ENCODE results near the gene C22orf23. TPM values are rescaled to one million over a fixed set of nuclear protein-coding genes. Genes with fewer than 3 reads are reported as not detected.

The C22orf23 gene
- total and polyA plus RNA-seq, 2 of the 13 experiments (the other 11 are each of a cell fraction or from before 2014, with no cell fraction given) = 0.21 to 0.24 TPM

- no peak overlapping the region for H3K27ac ChIP-seq (ENCODE audit: extremely low read length, insufficient read depth, low read length)
- no peak for DNase-seq (ENCODE audit: low spot score)
- H3K4me3 ChIP-seq (replicated peaks in 1 of 3; ENCODE audit: insufficient read depth in 1 of 3, low read depth in 2 of 3, low read length in 3 of 3) = no peak overlapping the region
- H3K9me3 ChIP-seq (ENCODE audit: low read length) = no peaks in the 10 kb centered on the region
- no peaks in the 10 kb centered on the region for H4K20me1 ChIP-seq (ENCODE audit: insufficient read depth, low read length)
- BruUV-seq (replicated peaks) = no TSS peak
- 97% methylated on average over 8 of the region's 12 CpGs for WGBS (ENCODE audit: low lambda C conversion rate)
- POLR2A ChIA-PET = no interaction called here
- ATAC-seq = peak; percentile 16; the same call in 1 of the 3 replicates
- TF ChIP-seq ZNF639 (CRISPR knock-in tag; conservative IDR thresholded peaks at IDR 0.05) = no peak
- TF ChIP-seq ARNT2 (CRISPR knock-in tag; IDR thresholded peaks at IDR 0.05; ENCODE audit: low read depth) = no peak
- TF ChIP-seq ZNF414 (CRISPR knock-in tag; IDR thresholded peaks at IDR 0.05) = no peak
- TF ChIP-seq TFDP1 (CRISPR knock-in tag; IDR thresholded peaks at IDR 0.05; ENCODE audit: borderline replicate concordance) = no peak
- TF ChIP-seq EZH2 (conservative IDR thresholded peaks at IDR 0.05; ENCODE audit: low read depth, low read length) = no peak
- no peak for TF ChIP-seq THRA (CRISPR knock-in tag; IDR thresholded peaks at IDR 0.05; ENCODE audit: borderline replicate concordance)
- H3K4me2 ChIP-seq (ENCODE audit: low read depth, low read length) = no peak overlapping the region
- peaks cover 5 to 22% of the 10 kb centered on the region in 2 experiments; a peak in 3 of 5 replicates for H3K36me3 ChIP-seq (replicated peaks in 1 of 2; ENCODE audit: control insufficient read depth in 1 of 2, insufficient read depth in 2 of 2, low read length in 2 of 2)
- in situ Hi-C loops (cut with HindIII; ENCODE audit: extremely low pct_ligation_motif_present, low pct_unique_long_range_greater_than_20kb) = no loop called here
- FAIRE-seq = no peak
- intact Hi-C loops (cut with micrococcal nuclease; ENCODE audit: unreplicated experiment) = no loop called here
- CTCF ChIA-PET (ENCODE audit: low intra/inter-chr PET ratio, low total read pairs) = no interaction called here
- no peaks in the 10 kb centered on the region for H3K4me1 ChIP-seq (ENCODE audit: insufficient read depth, low read length)
- no peak overlapping the region for H2AFZ ChIP-seq (ENCODE audit: low read length)
- no peak overlapping the region for H3K9ac ChIP-seq (ENCODE audit: insufficient read depth, low read depth, low read length)
- no peaks in the 10 kb centered on the region for H3K27me3 ChIP-seq (ENCODE audit: control insufficient read depth in 1 of 2, insufficient read depth in 2 of 2, low read length in 2 of 2)
- H3K79me2 ChIP-seq (ENCODE audit: insufficient read depth, low read length) = no peaks in the 10 kb centered on the region
Measured at GRCh38 chr22:37940698-37941376, 12.6 kb downstream of the C22orf23 start.

All from HepG2 (cell line).